ENCODE results near the gene ZNF787. TPM values are rescaled to one million over a fixed set of nuclear protein-coding genes. Genes with fewer than 3 reads are reported as not detected.

Gene ZNF787
- total and polyA plus RNA-seq, 2 of the 8 experiments (the other 6 are each of a cell fraction or from before 2014, with no cell fraction given) = 19.7 to 56.0 TPM

- TF ChIP-seq CBX8 (IDR thresholded peaks at IDR 0.05; ENCODE audit: borderline replicate concordance, low read depth, low read length) (no peak), CBX5 (IDR thresholded peaks at IDR 0.05; ENCODE audit: low read depth, low read length) (no peak), ASH2L (IDR thresholded peaks at IDR 0.05; ENCODE audit: low read length) (peak; percentile 27)
Observed at GRCh38 chr19:56136362-56136761, 15.3 kb upstream of the ZNF787 start (continued).

Measured in H1 (cell line).